A673 (cell line): ENCODE data around the gene NLGN4Y.

ENCODE experiments used
- EZH2 ChIP-seq: fragments of 200-600 bp; sonication (generic); IDR thresholded peaks from 2 replicates; pipeline ENCODE4 v1.6.1; 2017; ENCODE audit warnings: borderline replicate concordance, low read depth, mild to moderate bottlenecking, mixed read lengths, antibody characterized with exemption, low read length; ENCODE audit not compliant: poor library complexity, severe bottlenecking
- TF ChIP-seq, protein P1 (sequence below): fragments of 300-800, 200-600 bp; sonication (generic); conservative IDR thresholded peaks from 2 replicates; pipeline ENCODE4 v1.5.1; 2017; ENCODE audit warnings: low read depth, mild to moderate bottlenecking, antibody characterized with exemption, low read length, moderate library complexity, mixed read lengths

DNA sequence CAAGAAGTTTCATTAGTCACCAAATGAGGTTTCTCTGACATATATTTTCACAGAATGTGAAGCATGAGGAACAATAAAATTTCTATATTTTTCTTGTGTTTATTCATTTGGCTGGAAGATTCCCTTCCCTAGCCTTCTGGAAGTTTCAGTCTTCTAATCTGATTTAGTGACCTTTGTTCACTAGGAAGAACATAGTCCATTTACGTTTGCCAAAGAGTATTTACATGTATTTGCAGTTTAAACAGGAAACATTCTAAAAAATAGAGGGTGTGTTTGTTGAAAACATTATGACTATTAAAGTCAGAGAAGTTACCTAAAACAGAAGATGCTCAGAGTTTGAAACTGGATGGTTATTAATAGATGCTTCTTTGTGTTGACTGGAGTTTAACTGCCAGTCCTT lies 238.6 kb downstream of the NLGN4Y start:
- TF ChIP-seq, protein P1, sequence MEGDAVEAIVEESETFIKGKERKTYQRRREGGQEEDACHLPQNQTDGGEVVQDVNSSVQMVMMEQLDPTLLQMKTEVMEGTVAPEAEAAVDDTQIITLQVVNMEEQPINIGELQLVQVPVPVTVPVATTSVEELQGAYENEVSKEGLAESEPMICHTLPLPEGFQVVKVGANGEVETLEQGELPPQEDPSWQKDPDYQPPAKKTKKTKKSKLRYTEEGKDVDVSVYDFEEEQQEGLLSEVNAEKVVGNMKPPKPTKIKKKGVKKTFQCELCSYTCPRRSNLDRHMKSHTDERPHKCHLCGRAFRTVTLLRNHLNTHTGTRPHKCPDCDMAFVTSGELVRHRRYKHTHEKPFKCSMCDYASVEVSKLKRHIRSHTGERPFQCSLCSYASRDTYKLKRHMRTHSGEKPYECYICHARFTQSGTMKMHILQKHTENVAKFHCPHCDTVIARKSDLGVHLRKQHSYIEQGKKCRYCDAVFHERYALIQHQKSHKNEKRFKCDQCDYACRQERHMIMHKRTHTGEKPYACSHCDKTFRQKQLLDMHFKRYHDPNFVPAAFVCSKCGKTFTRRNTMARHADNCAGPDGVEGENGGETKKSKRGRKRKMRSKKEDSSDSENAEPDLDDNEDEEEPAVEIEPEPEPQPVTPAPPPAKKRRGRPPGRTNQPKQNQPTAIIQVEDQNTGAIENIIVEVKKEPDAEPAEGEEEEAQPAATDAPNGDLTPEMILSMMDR, result no peak
- no peak for TF ChIP-seq EZH2
